Activated CD8-positive, alpha-beta T cell treated with anti-CD3 and anti-CD28 coated beads, Interleukin-2, amount 10 ng/mL, durations not matched to agents 7 days and 5 days (primary cell): ENCODE data around the gene TLE4. TPM values are rescaled to one million over a fixed set of nuclear protein-coding genes. Genes with fewer than 3 reads are reported as not detected.

Source experiments
- ATAC-seq: fragments of 150-1000 bp; cut with Tn5 transposase; one replicate; pipeline ENCODE4 v1.10.0; 2021; ENCODE audit warnings: moderate library complexity
- CTCF ChIA-PET: fragments of 350-600 bp; sonication (Branson Sonifier 250); formaldehyde crosslinking; loops from one replicate; lab custom pipeline; 2021; ENCODE audit warnings: antibody characterized with exemption; lab: Charles Lee
- POLR2A ChIA-PET: fragments of 350-600 bp; sonication (Branson Sonifier 250); formaldehyde crosslinking; loops from one replicate; lab custom pipeline; 2021; ENCODE audit warnings: antibody characterized with exemption; lab: Charles Lee
- DNase-seq: peaks from one replicate; pipeline ENCODE4 v3.0.0-alpha.2; 2020
- H3K27ac Mint-ChIP-seq: one replicate; pipeline ENCODE4 v1.8.0; 2021; ENCODE audit warnings: mild to moderate bottlenecking, mixed read lengths
- H3K27me3 Mint-ChIP-seq: one replicate; pipeline ENCODE4 v1.8.0; 2021; ENCODE audit warnings: low read depth, mixed read lengths
- H3K36me3 Mint-ChIP-seq: one replicate; pipeline ENCODE4 v1.8.0; 2021; ENCODE audit warnings: low read depth, mixed read lengths
- H3K4me1 Mint-ChIP-seq: one replicate; pipeline ENCODE4 v1.8.0; 2021; ENCODE audit warnings: low read depth, mixed read lengths
- H3K4me3 Mint-ChIP-seq: one replicate; pipeline ENCODE4 v1.8.0; 2021; ENCODE audit warnings: mild to moderate bottlenecking, mixed read lengths
- H3K9me3 Mint-ChIP-seq: one replicate; pipeline ENCODE4 v1.8.0; 2022; ENCODE audit warnings: mixed read lengths; ENCODE audit not compliant: insufficient read depth
- total RNA-seq, 2 experiments: library from RNA; stranded (reverse); gene quantifications; one replicate each; pipeline ENCODE4 v1.2.3, GENCODE V29; 2021

TLE4 gene
- total RNA-seq, 2 experiments from 2014 or later = 47.7 to 51.8 TPM

DNA sequence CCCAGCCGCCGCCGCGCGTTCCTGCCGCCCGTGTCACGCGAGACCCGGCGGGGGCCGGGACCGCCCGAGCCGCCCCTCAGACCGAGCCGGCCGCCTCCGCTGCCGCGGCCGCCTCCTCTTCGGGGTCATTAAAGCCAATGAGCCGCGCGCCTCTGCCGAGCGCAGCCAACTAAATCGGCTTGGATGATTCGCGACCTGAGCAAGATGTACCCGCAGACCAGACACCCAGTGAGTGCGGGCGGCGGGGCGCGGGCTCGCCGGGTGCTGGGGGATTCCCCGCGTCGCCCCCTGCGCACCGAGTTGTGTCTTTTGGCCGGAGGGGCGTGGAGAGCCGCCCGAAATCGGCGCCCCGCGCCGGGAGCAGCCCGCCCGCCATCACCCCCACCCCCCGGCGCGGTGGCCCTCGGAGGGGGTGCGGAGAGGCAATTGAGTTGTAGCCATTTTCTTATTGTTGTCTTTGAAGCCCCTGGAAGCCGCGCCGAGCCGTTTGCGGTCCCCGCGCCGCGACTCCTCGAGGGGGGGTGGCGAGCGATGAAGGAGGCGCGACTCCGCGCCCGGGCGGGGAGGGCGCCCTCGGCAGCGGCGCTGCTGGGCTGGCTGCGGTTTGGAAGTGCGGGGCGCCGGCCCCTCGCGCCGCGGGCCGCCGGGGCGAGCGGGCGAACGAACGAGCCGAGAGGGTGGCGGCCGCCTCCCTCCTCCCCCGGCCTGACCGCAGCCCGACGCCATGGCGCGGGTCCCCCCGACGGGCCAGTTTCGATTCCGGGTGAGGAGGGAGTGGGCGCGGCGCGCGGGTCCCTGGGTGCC lies 1.0 kb downstream of the TLE4 start:
- DNase-seq (peak; percentile 65), ATAC-seq (peak; percentile 2)
- Mint-ChIP-seq H3K27me3 (peaks cover 2% of the 10 kb centered on the region), H3K9me3 (no peaks in the 10 kb centered on the region), H3K4me3 (peak overlapping the region; percentile 87), H3K36me3 (peaks cover 34% of the 10 kb centered on the region), H3K27ac (peak overlapping the region; percentile 83), H3K4me1 (peaks cover 38% of the 10 kb centered on the region)
- POLR2A ChIA-PET = interaction anchor here (0.6 to 2.2 kb wide), 18 partner anchors 11 to 807 kb away, joined by 3 to 50 read pairs (median 5); no protein-coding TSS in a partner anchor
- CTCF ChIA-PET = interaction anchor here (1.4 kb wide), 1 partner anchor 21 kb away, joined by 4 read pairs; no protein-coding TSS in a partner anchor

DNA sequence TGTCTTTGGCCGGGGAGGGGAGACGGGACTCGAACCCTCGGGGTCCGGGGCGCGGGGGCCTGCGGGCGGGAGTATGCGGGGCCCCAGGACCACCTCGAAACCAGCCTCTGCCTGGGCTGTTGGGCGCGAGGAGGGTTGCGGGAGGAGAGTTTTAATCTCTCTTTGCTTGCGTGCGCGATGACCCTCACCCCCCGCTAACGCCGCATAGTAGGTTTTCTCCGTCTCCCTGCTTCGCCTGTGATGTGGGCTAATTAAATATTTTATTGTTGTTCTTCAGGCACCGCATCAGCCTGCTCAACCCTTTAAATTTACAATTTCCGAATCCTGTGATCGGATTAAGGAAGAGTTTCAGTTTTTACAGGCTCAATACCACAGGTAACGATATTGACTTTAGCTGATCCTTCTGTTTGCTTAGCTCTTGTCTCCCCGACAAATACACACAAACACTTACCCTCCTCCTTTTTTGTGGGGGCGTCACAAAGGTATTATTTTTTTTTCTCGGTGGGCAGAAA lies 1.7 kb downstream of the TLE4 start:
- DNase-seq = no peak
- Mint-ChIP-seq H3K9me3 (no peaks in the 10 kb centered on the region), H3K27me3 (peaks cover 2% of the 10 kb centered on the region), H3K36me3 (peaks cover 37% of the 10 kb centered on the region), H3K27ac (peak overlapping the region; percentile 83), H3K4me1 (peaks cover 45% of the 10 kb centered on the region), H3K4me3 (peak overlapping the region; percentile 87)
- no peak for ATAC-seq
- POLR2A ChIA-PET = interaction anchor here (0.6 to 1.1 kb wide), 3 partner anchors 21 to 59 kb away, joined by 3 to 5 read pairs (median 4); no protein-coding TSS in a partner anchor
- CTCF ChIA-PET = interaction anchor here (0.9 to 1.1 kb wide), 2 partner anchors 13 to 58 kb away, joined by 3 read pairs; no protein-coding TSS in a partner anchor

DNA sequence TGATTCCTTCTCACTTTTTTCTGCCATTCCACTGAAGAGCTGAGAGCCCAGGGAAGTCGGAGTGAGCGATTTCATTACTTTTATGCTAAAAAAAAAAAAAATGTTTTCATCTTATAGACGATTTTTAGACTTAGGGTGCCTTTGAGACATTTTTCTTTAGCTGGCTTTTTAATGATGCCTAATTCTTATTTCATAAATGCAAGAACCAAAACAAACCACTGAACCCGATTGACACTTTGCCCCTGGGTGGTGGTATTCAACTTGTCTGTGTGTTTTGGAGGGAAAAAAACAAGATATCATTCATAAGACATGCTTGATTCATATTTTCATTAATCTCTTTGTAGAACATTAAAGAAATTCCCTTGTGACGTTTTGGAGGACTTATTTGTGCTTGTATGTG lies 2.4 kb downstream of the TLE4 start:
- Mint-ChIP-seq H3K4me1 (peaks cover 51% of the 10 kb centered on the region), H3K27me3 (peaks cover 2% of the 10 kb centered on the region), H3K4me3 (peak overlapping the region; percentile 87), H3K9me3 (no peaks in the 10 kb centered on the region), H3K27ac (peak overlapping the region; percentile 83), H3K36me3 (peaks cover 42% of the 10 kb centered on the region)
- CTCF ChIA-PET = interaction anchor here (0.9 to 1.1 kb wide), 2 partner anchors 13 to 57 kb away, joined by 3 read pairs; no protein-coding TSS in a partner anchor
- POLR2A ChIA-PET = interaction anchor here (0.6 to 1.1 kb wide), 5 partner anchors 19 to 223 kb away, joined by 3 to 4 read pairs (median 3); no protein-coding TSS in a partner anchor
- DNase-seq (no peak), ATAC-seq (no peak)

DNA sequence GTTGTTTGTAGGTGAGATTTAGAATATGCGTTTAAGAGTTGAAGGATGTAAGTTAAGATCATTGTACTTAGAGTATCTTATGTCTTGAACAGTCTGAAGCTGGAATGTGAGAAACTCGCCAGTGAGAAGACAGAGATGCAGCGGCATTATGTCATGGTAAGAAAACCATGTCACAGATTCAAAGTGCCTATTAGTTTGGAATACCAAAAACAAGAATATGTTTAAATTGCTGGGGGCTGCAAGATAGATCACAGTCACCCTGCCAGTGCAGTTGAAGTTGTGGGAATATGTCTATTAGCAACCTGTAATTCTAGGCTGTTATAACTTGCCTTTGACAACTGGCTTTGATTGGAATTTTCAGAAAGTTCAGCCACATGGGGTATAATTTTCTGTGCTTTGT lies 3.0 kb downstream of the TLE4 start:
- DNase-seq = no peak
- POLR2A ChIA-PET = interaction anchor here (0.8 kb wide), 1 partner anchor 223 kb away, joined by 3 read pairs; no protein-coding TSS in a partner anchor
- H3K27ac Mint-ChIP-seq = no peak overlapping the region

DNA sequence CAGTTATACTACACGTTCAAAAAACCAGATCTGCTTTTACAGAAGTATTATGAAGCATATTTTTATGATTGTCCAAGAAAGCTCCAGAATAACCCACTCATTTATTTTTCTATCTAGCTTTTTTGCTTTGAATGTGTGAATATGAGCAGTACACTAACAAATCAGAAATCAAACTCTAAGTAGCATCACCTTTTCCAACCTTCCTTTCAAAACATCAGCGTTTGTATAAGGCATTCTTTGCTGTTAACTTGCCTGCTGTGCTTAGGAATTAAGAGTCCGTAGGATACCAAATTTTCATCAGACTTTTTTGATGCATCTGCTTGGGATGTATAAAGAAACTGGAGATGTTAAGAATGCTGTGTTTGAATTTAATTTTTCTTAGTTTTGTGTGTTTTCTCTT lies 3.8 kb downstream of the TLE4 start:
- DNase-seq = no peak
- no peaks in the 10 kb centered on the region for H3K9me3 Mint-ChIP-seq
- ChIA-PET CTCF (no interaction called here), POLR2A (no interaction called here)
- H3K27me3 Mint-ChIP-seq = no peaks in the 10 kb centered on the region
- H3K4me3 Mint-ChIP-seq = peak overlapping the region; percentile 2
- peaks cover 50% of the 10 kb centered on the region for H3K36me3 Mint-ChIP-seq
- ATAC-seq = no peak
- no peak overlapping the region for H3K27ac Mint-ChIP-seq
- H3K4me1 Mint-ChIP-seq = peaks cover 49% of the 10 kb centered on the region

More for the DNA sequence above, 3.0 kb downstream of the TLE4 start:
- Mint-ChIP-seq H3K4me3 (peak overlapping the region; percentile 87), H3K27me3 (peaks cover 2% of the 10 kb centered on the region), H3K4me1 (peaks cover 51% of the 10 kb centered on the region), H3K36me3 (peaks cover 44% of the 10 kb centered on the region), H3K9me3 (no peaks in the 10 kb centered on the region)
- ATAC-seq = no peak
- CTCF ChIA-PET = no interaction called here

DNA sequence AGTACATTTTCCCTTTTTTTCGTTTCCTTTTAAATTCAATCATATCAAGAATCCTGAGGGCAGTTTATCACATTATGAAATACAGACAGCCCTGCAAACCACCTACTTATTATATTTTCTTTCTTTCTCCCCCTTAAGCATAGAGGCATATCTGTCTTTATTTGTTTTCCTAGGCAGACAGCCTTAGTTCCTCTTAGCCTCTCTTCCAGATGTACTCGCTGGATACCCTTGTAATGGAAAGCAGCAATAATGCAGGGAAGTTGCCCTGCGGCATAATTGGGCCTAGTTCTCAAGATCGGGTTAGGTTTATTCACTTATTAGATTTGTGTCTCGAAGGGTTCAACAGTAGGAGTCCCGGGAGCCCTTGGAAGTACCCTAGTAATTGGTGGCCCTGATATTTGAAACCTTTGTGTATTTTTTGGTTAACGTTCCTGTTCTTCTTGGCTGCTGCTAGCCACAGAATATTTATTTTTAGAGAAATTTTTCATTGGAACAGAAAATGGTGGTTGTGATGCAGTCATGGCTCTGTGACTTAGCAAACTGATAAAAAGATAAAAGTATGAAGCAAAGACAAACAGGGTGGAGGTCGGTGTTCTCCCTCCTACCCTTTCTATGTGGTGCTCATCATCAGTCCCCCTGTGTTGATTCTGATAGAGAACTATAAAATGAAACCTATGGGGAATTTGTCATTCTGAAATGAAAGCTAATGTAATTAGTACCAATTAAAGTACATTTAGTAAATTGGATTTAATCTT lies 6.4 kb downstream of the TLE4 start:
- ChIA-PET CTCF (no interaction called here), POLR2A (interaction anchor here (0.7 kb wide), 1 partner anchor 923 kb away, joined by 6 read pairs; no protein-coding TSS in a partner anchor)
- Mint-ChIP-seq H3K36me3 (peaks cover 69% of the 10 kb centered on the region), H3K4me3 (no peak overlapping the region), H3K27ac (no peak overlapping the region), H3K9me3 (no peaks in the 10 kb centered on the region), H3K27me3 (no peaks in the 10 kb centered on the region), H3K4me1 (peaks cover 75% of the 10 kb centered on the region)
- DNase-seq (no peak), ATAC-seq (no peak)

DNA sequence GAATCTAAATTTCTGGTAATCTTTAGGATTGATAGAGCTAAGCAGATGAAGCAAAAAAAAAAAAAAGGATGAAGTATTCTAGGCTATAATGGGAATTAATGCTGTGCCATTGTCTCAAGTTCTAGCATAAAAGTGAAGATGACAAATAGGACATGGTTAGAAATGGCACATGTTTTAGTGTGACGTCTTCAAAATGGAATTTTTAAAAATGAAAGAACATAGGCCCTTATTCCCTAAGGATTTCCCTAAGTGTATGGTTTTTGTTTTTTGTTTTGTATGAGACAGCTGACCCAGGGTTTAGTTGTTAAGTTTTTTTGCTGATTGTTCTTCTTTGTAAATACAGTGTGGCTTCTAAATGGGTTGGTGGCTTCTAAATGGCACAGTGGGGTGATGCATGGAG lies 7.1 kb downstream of the TLE4 start:
- H3K4me3 Mint-ChIP-seq = no peak overlapping the region
- DNase-seq = no peak
- H3K27ac Mint-ChIP-seq = no peak overlapping the region
- peaks cover 80% of the 10 kb centered on the region for H3K4me1 Mint-ChIP-seq
- POLR2A ChIA-PET = interaction anchor here (0.7 kb wide), 1 partner anchor 923 kb away, joined by 6 read pairs; no protein-coding TSS in a partner anchor
- no peaks in the 10 kb centered on the region for H3K27me3 Mint-ChIP-seq
- no peaks in the 10 kb centered on the region for H3K9me3 Mint-ChIP-seq
- peaks cover 69% of the 10 kb centered on the region for H3K36me3 Mint-ChIP-seq
- CTCF ChIA-PET = no interaction called here
- ATAC-seq = no peak

DNA sequence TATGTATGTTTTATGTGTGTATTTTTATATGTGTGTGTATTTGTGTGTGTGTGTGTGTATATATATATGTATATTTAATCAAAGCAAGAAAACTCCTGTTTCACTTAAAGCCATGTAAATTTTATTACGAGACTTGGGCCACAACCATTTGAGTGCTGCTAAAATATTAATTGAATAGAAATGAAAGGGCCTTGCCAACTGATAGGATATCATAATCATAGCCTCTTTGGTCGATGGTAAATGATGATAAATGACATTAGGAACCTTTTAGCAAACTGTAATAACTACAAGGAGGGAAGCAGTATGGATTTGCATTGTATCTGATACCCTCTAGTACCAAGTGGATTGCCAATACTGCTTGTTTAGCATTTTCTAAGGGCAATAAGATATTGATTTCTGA lies 7.9 kb downstream of the TLE4 start:
- ATAC-seq = no peak
- Mint-ChIP-seq H3K27ac (no peak overlapping the region), H3K4me1 (peaks cover 80% of the 10 kb centered on the region), H3K27me3 (no peaks in the 10 kb centered on the region), H3K36me3 (peaks cover 71% of the 10 kb centered on the region), H3K4me3 (no peak overlapping the region), H3K9me3 (no peaks in the 10 kb centered on the region)
- CTCF ChIA-PET = interaction anchor here (1.1 to 1.2 kb wide), 2 partner anchors 13 to 48 kb away, joined by 3 read pairs; no protein-coding TSS in a partner anchor
- POLR2A ChIA-PET = no interaction called here
- no peak for DNase-seq

DNA sequence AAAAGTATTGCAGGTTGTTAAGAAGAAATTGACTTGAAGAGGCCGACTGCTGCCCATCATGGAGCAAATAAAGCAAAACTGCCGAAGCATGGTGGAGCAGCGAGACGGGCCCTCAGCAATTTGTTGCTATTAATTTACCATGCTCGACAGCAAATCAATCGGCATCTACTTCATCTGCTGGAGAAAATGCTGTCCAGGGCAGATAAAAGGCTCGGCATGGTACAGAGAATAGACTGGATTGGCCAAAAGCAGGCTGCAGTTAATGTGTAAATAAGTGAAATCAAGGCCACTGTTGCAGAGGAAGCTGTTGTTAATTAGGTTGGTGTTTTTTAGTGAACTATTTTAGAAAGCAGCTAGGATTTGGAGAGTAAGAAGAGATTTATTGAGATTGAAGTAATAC lies 8.3 kb downstream of the TLE4 start:
- Mint-ChIP-seq H3K27ac (no peak overlapping the region), H3K27me3 (no peaks in the 10 kb centered on the region), H3K4me3 (no peak overlapping the region), H3K4me1 (peaks cover 80% of the 10 kb centered on the region), H3K9me3 (no peaks in the 10 kb centered on the region), H3K36me3 (peaks cover 70% of the 10 kb centered on the region)
- no peak for ATAC-seq
- ChIA-PET CTCF (interaction anchor here (1.1 to 1.2 kb wide), 2 partner anchors 13 to 48 kb away, joined by 3 read pairs; no protein-coding TSS in a partner anchor), POLR2A (no interaction called here)
- no peak for DNase-seq

DNA sequence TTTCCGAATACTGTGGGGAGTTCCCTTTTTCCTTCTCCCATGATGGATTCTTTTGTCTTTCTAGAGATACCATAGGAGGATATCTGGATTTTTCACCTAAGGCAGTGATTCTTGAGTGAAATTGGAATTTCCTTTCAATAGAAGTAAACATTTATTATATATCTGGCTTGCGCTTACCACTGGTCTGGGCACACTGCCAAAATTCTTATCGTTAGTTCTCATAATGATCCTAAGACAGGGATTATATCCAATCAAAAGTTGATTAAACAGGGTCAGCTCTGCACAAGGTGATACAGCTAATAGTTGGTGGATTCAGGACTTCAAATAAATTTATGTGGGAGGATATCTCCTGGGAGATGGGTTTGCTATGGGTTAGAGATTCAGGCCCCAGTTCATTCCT lies 9.6 kb downstream of the TLE4 start:
- CTCF ChIA-PET = interaction anchor here (1.1 to 2.2 kb wide), 3 partner anchors 10 to 302 kb away, joined by 3 to 6 read pairs (median 5); partner anchors contain the start of gene TLE4
- peaks cover 65% of the 10 kb centered on the region for H3K36me3 Mint-ChIP-seq
- H3K9me3 Mint-ChIP-seq = no peaks in the 10 kb centered on the region
- DNase-seq = no peak
- no peaks in the 10 kb centered on the region for H3K27me3 Mint-ChIP-seq
- ATAC-seq = no peak
- POLR2A ChIA-PET = interaction anchor here (4.9 kb wide), 1 partner anchor 10 kb away, joined by 50 read pairs; the partner anchor contains the start of gene TLE4
- H3K4me1 Mint-ChIP-seq = peaks cover 73% of the 10 kb centered on the region
- no peak overlapping the region for H3K27ac Mint-ChIP-seq
- no peak overlapping the region for H3K4me3 Mint-ChIP-seq

DNA sequence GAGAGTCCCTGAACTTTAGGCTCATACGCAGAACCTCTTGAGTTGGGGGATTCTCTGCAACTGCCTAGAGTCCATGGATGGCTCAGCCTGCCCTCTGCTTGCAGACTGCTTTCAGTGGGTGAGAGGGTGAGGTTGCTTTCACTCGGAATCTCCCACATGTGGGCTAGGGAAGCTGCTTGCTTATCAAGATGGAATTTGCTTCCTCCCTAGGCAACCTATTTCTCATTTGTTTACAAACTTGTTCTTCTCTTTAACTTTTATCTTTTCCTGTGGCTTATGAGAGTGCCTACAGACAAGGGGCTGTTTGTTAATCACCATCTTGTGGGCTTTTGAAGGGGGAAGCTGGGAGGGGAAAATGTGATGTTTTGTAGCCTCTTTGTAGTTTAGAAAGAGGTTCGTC lies 10.0 kb downstream of the TLE4 start:
- CTCF ChIA-PET = interaction anchor here (1.1 to 2.2 kb wide), 3 partner anchors 10 to 302 kb away, joined by 3 to 6 read pairs (median 5); partner anchors contain the start of gene TLE4
- Mint-ChIP-seq H3K4me1 (peaks cover 70% of the 10 kb centered on the region), H3K27me3 (no peaks in the 10 kb centered on the region), H3K36me3 (peaks cover 62% of the 10 kb centered on the region), H3K9me3 (no peaks in the 10 kb centered on the region), H3K4me3 (peak overlapping the region; percentile 34), H3K27ac (peak overlapping the region; percentile 71)
- peak; percentile 36 for DNase-seq
- POLR2A ChIA-PET = interaction anchor here (4.9 kb wide), 1 partner anchor 10 kb away, joined by 50 read pairs; the partner anchor contains the start of gene TLE4
- ATAC-seq = peak; percentile 53
